Cardiac fibroblast (primary cell): ENCODE results near the gene RIPK3.

Experiments used
- DNase-seq, 2 donors: peaks; one replicate each; pipeline versions ENCODE4 v3.0.0 to v3.0.0-alpha.2; 2010; ENCODE audit warnings: low read depth in 2 of 2
- H3K4me3 ChIP-seq, 2 donors: replicated peaks in 1 of 2; 1 replicate in 1 of 2; 2 replicates in 1 of 2; pipeline ENCODE4 v1.5.1; 2011; ENCODE audit warnings: low read depth in 2 of 2, low read length in 2 of 2, mild to moderate bottlenecking in 2 of 2, moderate library complexity in 1 of 2
- TF ChIP-seq, protein P1 (sequence below): IDR thresholded peaks from one replicate; pipeline ENCODE4 v1.5.1; 2011; ENCODE audit warnings: low read depth, mild to moderate bottlenecking, low read length, inconsistent platforms

The RIPK3 gene

GRCh38 chr14:24310646-24311604 is 28.9 kb downstream of the RIPK3 start, which contains the start of gene LTB4R:
LTB4R (plus strand) TSS chr14:24311502; CDS start chr14:24315652, 4,150 bp downstream.
- TF ChIP-seq, protein P1, sequence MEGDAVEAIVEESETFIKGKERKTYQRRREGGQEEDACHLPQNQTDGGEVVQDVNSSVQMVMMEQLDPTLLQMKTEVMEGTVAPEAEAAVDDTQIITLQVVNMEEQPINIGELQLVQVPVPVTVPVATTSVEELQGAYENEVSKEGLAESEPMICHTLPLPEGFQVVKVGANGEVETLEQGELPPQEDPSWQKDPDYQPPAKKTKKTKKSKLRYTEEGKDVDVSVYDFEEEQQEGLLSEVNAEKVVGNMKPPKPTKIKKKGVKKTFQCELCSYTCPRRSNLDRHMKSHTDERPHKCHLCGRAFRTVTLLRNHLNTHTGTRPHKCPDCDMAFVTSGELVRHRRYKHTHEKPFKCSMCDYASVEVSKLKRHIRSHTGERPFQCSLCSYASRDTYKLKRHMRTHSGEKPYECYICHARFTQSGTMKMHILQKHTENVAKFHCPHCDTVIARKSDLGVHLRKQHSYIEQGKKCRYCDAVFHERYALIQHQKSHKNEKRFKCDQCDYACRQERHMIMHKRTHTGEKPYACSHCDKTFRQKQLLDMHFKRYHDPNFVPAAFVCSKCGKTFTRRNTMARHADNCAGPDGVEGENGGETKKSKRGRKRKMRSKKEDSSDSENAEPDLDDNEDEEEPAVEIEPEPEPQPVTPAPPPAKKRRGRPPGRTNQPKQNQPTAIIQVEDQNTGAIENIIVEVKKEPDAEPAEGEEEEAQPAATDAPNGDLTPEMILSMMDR, result no peak
- DNase-seq, result peak; percentile 76 to 85
- peak within 1 kb of the TSS; percentile 15 to 33 for H3K4me3 ChIP-seq

- TF ChIP-seq, protein P1, result no peak
- peak overlapping the region in 1 of 2 donors; percentile 24 for H3K4me3 ChIP-seq
- DNase-seq, result no peak
Observed at GRCh38 chr14:24310265-24310645, 29.5 kb downstream of the RIPK3 start.

DNA sequence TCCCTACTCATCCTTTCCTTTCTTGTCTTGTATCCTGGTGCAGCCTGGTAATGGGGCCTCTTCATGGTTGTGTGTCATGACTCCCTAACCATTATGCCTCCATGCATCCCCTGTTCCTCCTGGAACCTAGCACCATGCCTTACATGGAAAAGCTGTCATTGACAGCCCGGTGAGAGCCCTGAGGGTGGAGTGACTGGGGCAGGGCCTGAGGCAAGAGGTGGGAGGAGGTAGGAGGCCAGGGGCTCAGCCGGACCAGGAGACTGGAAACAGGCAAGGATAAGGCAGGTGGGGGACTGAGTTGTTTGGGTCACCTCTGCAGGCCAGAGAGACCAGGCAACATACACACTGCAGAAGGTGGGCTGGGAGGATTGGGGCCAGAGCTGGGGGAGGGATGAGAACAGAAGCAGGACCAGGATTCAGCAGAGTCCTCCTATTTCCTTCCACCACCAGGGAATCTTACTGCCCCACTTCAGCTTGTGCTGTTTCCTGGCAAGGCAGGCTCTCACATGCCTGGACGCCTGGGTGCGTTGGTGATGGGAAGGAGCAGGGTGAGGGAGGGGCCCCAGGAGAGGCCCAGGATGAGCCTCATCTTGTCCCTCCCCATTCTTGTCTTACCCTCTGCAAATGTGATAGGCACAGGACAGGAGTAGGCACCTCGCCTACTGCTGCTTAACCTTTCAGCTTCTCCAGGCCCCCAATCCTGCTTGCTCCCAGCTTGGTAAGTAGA is 30.1 kb downstream of the RIPK3 start, which contains the start of gene LTB4R2:
LTB4R2 (plus strand) TSS at position 603 of the 727 bp plus-strand sequence. CDS start 525 bp downstream, outside the sequence.
- no peak for DNase-seq
- TF ChIP-seq, protein P1, result no peak
- H3K4me3 ChIP-seq, result peak within 1 kb of the TSS in 1 of 2 donors; percentile 24

GRCh38 chr14:24308342-24309124 is 31.3 kb downstream of the RIPK3 start:
- no peak overlapping the region for H3K4me3 ChIP-seq
- TF ChIP-seq, protein P1, result no peak
- DNase-seq, result no peak

- TF ChIP-seq, protein P1, result peak; percentile 98
- DNase-seq, result peak; percentile 67 to 68
- H3K4me3 ChIP-seq, result no peak within 1 kb of the TSS
Observed at GRCh38 chr14:24307575-24308341, 32.0 kb downstream of the RIPK3 start, which contains the start of gene CIDEB. CIDEB (minus strand) TSS chr14:24307977; CDS start chr14:24307858, 119 bp downstream.
